IPS-20b (cell line): ENCODE measurements around the gene IGF1R.
"Not testable (repeated sequence)": the region's sequence is repeated elsewhere in the genome, so short reads cannot be mapped to it uniquely, and the experiment has no call there.

Experiments used
- H3K27ac ChIP-seq: one replicate; pipeline ENCODE4 v1.5.1; 2013; ENCODE audit warnings: low read length
- H3K27me3 ChIP-seq: 2 replicates; pipeline ENCODE4 v1.6.1; 2013; ENCODE audit warnings: mild to moderate bottlenecking, low read length, inconsistent platforms; ENCODE audit not compliant: insufficient read depth
- H3K36me3 ChIP-seq: 2 replicates; pipeline ENCODE4 v1.6.1; 2013; ENCODE audit warnings: low read depth, mild to moderate bottlenecking, inconsistent platforms, low read length, moderate library complexity; ENCODE audit not compliant: insufficient read depth
- H3K4me1 ChIP-seq: 2 replicates; pipeline ENCODE4 v1.6.1; 2013; ENCODE audit warnings: mild to moderate bottlenecking, control low read depth, inconsistent platforms, low read length, moderate library complexity; ENCODE audit not compliant: insufficient read depth
- H3K4me3 ChIP-seq: 2 replicates; pipeline ENCODE4 v1.5.1; 2013; ENCODE audit warnings: mild to moderate bottlenecking, low read length, inconsistent platforms
- H3K9ac ChIP-seq: 2 replicates; pipeline ENCODE4 v1.6.1; 2013; ENCODE audit warnings: low read depth, mild to moderate bottlenecking, inconsistent platforms, low read length, moderate library complexity
- H3K9me3 ChIP-seq: 2 replicates; pipeline ENCODE4 v1.6.1; 2013; ENCODE audit warnings: mild to moderate bottlenecking, low read depth, low read length, inconsistent platforms; ENCODE audit not compliant: insufficient read depth

The IGF1R gene

DNA sequence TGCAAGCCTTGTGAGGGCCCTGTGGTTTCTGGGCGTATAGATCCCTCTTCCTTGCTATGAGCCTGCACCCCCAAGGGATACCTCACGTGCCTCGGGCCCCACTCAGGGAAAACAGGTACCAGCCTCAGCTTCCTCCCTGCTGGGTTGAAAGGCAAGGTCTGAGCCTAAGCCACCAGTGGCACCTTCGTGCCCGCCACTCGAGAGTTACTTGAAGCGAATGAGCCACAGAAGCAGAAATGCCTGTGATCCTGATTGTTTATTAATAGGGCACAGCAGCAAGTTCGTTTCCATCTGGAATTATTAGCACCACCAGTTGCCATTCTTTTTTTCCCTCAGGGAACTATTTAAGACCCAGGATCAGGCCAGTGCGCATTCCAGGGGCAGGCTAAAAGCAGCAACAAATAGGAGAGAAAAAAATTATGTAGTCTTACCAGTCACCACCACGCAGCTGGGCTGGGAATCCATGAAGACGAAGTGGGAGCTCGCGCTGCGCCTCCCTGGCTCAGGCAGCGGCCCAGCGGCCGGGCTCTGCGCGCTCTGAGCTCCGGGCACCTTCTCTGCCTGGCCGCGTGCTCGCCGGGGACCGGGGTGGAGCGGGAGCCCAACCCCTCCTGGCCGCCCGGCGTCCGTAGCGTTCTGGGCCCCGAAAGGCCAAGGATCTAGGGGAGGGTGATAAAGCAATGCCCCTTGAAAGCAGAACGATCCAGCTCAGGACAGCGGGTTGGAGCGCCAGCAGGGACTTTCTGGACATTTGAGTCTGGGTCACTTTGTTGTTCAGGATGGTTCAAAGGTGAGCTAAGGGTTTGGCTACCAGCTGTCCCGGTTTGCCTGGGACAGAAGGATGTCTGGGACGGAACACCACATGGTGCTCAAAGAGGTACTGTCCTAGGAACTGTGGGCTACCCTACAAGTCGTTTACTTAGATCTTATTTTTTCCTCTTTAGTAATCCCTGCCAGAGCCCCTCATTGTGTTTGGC, 356.9 kb downstream of the IGF1R start:
- H3K4me1 ChIP-seq, H3K36me3 ChIP-seq, H3K4me3 ChIP-seq, H3K9ac ChIP-seq, H3K9me3 ChIP-seq, H3K27me3 ChIP-seq, H3K27ac ChIP-seq: not testable (repeated sequence)

DNA sequence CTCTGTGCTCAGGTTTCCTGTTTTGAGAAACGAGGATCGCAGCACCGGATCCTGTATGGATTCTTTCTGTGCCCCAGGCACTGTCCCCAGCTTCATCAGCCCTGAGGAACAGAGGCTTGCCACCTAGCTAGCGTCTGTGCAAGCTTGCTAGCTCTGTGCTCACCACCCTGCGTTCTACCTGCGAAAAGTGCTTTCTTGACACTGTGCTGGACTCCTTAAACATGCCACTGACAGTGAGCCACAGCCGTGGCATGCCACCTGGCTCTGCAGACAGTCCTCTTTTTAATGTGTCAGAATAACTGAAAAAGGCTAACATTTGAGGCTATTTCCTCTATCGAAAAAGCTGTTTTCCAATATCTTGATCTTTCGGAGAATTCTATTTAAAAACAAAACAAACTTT, 357.8 kb downstream of the IGF1R start:
- Histone ChIP-seq H3K9me3 (no peaks in the 10 kb centered on the region), H3K36me3 (no peaks in the 10 kb centered on the region), H3K4me3 (no peak overlapping the region), H3K27me3 (no peaks in the 10 kb centered on the region), H3K27ac (no peak overlapping the region), H3K9ac (no peak overlapping the region), H3K4me1 (no peaks in the 10 kb centered on the region)

DNA sequence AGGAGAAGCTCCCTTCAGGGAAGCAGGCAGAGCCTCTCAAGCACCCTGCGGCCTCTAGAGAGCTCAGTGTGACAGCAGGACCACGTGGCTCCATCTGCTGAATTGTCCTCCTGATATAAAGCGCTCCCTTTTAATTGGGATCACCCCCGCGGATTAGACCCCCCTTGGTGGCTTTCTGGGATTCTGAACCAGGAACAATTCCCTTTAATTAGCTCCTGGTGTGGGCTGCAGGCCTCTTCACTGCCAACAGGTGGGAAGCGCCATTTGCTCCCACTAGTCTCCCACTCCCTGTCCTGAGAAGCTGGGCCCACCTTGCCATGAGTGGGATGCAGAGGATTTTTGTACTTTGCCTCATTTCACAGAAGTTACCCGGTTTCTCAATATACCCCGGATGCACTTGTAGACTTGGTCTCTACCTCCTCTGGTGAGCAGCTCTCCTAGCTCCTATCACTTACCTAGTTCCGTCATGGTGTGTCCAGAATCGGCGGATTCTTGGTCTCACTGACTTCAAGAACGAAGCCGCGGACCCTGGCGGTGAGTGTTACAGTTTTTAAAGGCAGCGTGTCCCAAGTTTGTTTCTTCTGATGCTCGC, 358.7 kb downstream of the IGF1R start:
- no peaks in the 10 kb centered on the region for H3K36me3 ChIP-seq
- H3K9ac ChIP-seq: no peak overlapping the region
- H3K4me1 ChIP-seq: no peaks in the 10 kb centered on the region
- H3K4me3 ChIP-seq: no peak overlapping the region
- H3K27ac ChIP-seq: no peak overlapping the region
- H3K9me3 ChIP-seq: no peaks in the 10 kb centered on the region
- H3K27me3 ChIP-seq: no peaks in the 10 kb centered on the region

DNA sequence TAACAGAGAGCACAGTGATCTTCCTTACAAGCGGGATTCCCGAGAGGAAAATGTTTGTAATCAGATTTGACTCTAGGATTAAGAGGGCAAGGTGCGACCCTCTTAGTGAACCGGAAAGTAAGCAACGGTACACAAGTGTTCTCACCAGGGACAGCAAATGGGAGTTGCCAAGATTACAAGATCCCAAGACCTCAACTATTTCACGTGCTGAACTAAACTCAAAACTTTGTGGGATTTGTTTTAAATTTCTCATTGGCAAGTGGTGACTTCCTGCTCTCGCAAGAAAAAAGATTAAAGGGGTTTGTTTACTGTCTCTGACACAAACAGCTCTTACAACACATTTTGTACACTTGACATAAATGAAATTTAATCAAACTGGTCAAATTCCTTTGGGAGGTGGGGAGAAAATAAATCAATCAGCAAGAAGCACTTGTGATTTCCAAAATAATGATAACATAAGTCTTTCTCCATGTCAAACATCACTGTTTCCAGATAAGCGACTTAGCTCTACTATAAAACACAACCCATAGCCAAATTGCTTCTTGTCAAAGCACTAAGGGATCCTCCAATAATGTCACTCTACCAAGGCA, 361.5 kb downstream of the IGF1R start:
- Histone ChIP-seq H3K9ac (no peak overlapping the region), H3K9me3 (no peaks in the 10 kb centered on the region), H3K36me3 (no peaks in the 10 kb centered on the region), H3K27me3 (no peaks in the 10 kb centered on the region), H3K27ac (no peak overlapping the region), H3K4me1 (no peaks in the 10 kb centered on the region), H3K4me3 (no peak overlapping the region)

DNA sequence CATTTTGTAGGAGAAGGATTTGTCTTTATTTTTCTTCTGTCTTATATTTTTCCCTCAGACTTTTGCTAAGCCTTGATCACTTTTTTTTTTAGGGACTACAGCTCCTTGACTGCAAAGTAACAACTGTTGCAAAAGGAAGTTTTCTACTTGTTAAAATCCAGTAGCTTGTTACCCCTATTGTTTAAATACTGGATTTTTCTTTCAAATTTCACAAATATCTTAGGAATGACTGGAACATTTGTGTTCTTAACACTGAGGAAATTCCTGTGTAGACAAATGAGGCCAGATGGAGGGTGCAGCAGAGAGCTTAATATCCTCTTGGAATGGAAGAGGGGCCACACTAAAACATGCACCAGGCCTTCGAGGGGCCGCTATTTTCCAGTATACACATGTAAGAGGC, 362.4 kb downstream of the IGF1R start:
- Histone ChIP-seq H3K27ac (no peak overlapping the region), H3K9ac (no peak overlapping the region), H3K9me3 (no peaks in the 10 kb centered on the region), H3K4me1 (no peaks in the 10 kb centered on the region), H3K4me3 (no peak overlapping the region), H3K27me3 (peaks cover 5% of the 10 kb centered on the region), H3K36me3 (no peaks in the 10 kb centered on the region)
